GM19372 (cell line): ENCODE measurements around the gene GPR3.
"Not testable (repeated sequence)": the region's sequence is repeated elsewhere in the genome, so short reads cannot be mapped to it uniquely, and the experiment has no call there.

Experiments
- ATAC-seq: cut with Tn5 transposase; IDR thresholded peaks from one replicate; pipeline ENCODE4 v1.9.1; 2021; ENCODE audit warnings: mild to moderate bottlenecking, low read depth, moderate library complexity; ENCODE audit not compliant: unreplicated experiment

GPR3 gene

GRCh38 chr1:27398405-27399149, 6.2 kb downstream of the GPR3 start:
- ATAC-seq = no peak

GRCh38 chr1:27399251-27400025, 7.0 kb downstream of the GPR3 start:
- ATAC-seq = no peak

- ATAC-seq = no peak
Observed at GRCh38 chr1:27400082-27400962, 7.9 kb downstream of the GPR3 start.

GRCh38 chr1:27400963-27401341, 8.5 kb downstream of the GPR3 start:
- ATAC-seq = no peak

- ATAC-seq = no peak
Observed at GRCh38 chr1:27402349-27402754, 9.9 kb downstream of the GPR3 start.

GRCh38 chr1:27403065-27403726, 10.8 kb downstream of the GPR3 start:
- no peak for ATAC-seq

- ATAC-seq = no peak
Observed at GRCh38 chr1:27403931-27404330, 11.5 kb downstream of the GPR3 start.

GRCh38 chr1:27405074-27405473, 12.7 kb downstream of the GPR3 start:
- no peak for ATAC-seq

- ATAC-seq = not testable (repeated sequence)
Observed at GRCh38 chr1:27405598-27406361, 13.4 kb downstream of the GPR3 start.

GRCh38 chr1:27406362-27406680, 13.9 kb downstream of the GPR3 start:
- ATAC-seq = no peak

GRCh38 chr1:27406791-27407190, 14.4 kb downstream of the GPR3 start:
- not testable (repeated sequence) for ATAC-seq

- no peak for ATAC-seq
Observed at GRCh38 chr1:27408151-27408550, 15.7 kb downstream of the GPR3 start.

- no peak for ATAC-seq
Observed at GRCh38 chr1:27409669-27410068, 17.2 kb downstream of the GPR3 start.

GRCh38 chr1:27410709-27411108, 18.3 kb downstream of the GPR3 start:
- ATAC-seq = no peak

GRCh38 chr1:27412502-27412901, 20.1 kb downstream of the GPR3 start:
- ATAC-seq = no peak

- no peak for ATAC-seq
Observed at GRCh38 chr1:27413004-27413403, 20.6 kb downstream of the GPR3 start.

- no peak for ATAC-seq
Observed at GRCh38 chr1:27414091-27414490, 21.7 kb downstream of the GPR3 start.

GRCh38 chr1:27416387-27417111, 24.1 kb downstream of the GPR3 start:
- ATAC-seq = no peak

- ATAC-seq = no peak
Observed at GRCh38 chr1:27417713-27418112, 25.3 kb downstream of the GPR3 start.
